ENCODE measurements around the gene ARHGAP5. TPM values are rescaled to one million over a fixed set of nuclear protein-coding genes. Genes with fewer than 3 reads are reported as not detected.
A peak's percentile ranks its signal among the peaks of the same experiment; 100 is the strongest.

ARHGAP5 gene
- total and polyA plus RNA-seq, 9 of the 15 experiments (the other 6 are each of a cell fraction or from before 2014, with no cell fraction given): 3.1 to 21.8 (median 12.1) TPM

- TF ChIP-seq MGA (IDR thresholded peaks at IDR 0.05): no peak
- TF ChIP-seq SRSF7 (optimal IDR thresholded peaks at IDR 0.05; ENCODE audit: low read depth, low read length): no peak
- TF ChIP-seq TFAP4 (CRISPR knock-in tag; IDR thresholded peaks at IDR 0.05; ENCODE audit: borderline replicate concordance): 0 out of 2 replicates have a peak, but pooled peaks have one; percentile 23
- no peak for TF ChIP-seq ZNF174 (CRISPR knock-in tag; IDR thresholded peaks at IDR 0.05)
- no peak for TF ChIP-seq CREB5 (CRISPR knock-in tag; IDR thresholded peaks at IDR 0.05)
- no peak for TF ChIP-seq RUNX1 (IDR thresholded peaks at IDR 0.05; ENCODE audit: low read depth)
- no peak for TF ChIP-seq LEF1 (IDR thresholded peaks at IDR 0.05)
- no peak for TF ChIP-seq FOXM1 (IDR thresholded peaks at IDR 0.05; ENCODE audit: low read depth)
- no peak for TF ChIP-seq FOXM1 (CRISPR knock-in tag; IDR thresholded peaks at IDR 0.05; ENCODE audit: low read depth)
- no peak for TF ChIP-seq ZNF282 (CRISPR knock-in tag; IDR thresholded peaks at IDR 0.05)
- no peak for TF ChIP-seq SIN3A (IDR thresholded peaks at IDR 0.05; ENCODE audit: borderline replicate concordance in 2 of 2, control insufficient read depth in 1 of 2, low read depth in 2 of 2, low read length in 2 of 2)
These were observed at the start of gene ARHGAP5 (continued) for GRCh38 chr14:32077081-32078022.

Measured in K562 (cell line).